ENCODE results near the gene LYSMD4.

GRCh38 chr15:99682455-99682854, 50.8 kb downstream of the LYSMD4 start:
- no peak for TF ChIP-seq POLR2AphosphoS5 (IDR thresholded peaks at IDR 0.05; ENCODE audit: insufficient read depth in 1 of 2, low read depth in 1 of 2)
- TF ChIP-seq, protein P1, sequence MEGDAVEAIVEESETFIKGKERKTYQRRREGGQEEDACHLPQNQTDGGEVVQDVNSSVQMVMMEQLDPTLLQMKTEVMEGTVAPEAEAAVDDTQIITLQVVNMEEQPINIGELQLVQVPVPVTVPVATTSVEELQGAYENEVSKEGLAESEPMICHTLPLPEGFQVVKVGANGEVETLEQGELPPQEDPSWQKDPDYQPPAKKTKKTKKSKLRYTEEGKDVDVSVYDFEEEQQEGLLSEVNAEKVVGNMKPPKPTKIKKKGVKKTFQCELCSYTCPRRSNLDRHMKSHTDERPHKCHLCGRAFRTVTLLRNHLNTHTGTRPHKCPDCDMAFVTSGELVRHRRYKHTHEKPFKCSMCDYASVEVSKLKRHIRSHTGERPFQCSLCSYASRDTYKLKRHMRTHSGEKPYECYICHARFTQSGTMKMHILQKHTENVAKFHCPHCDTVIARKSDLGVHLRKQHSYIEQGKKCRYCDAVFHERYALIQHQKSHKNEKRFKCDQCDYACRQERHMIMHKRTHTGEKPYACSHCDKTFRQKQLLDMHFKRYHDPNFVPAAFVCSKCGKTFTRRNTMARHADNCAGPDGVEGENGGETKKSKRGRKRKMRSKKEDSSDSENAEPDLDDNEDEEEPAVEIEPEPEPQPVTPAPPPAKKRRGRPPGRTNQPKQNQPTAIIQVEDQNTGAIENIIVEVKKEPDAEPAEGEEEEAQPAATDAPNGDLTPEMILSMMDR (IDR thresholded peaks at IDR 0.05): no peak

Measured in vagina (tissue), 2 donors.